HepG2 (cell line): Measurements from ENCODE around the gene SCAPER. TPM values are rescaled to one million over a fixed set of nuclear protein-coding genes. Genes with fewer than 3 reads are reported as not detected.

Experiments
- ATAC-seq: fragments of 200-7000 bp; cut with Tn5 transposase; 3 replicates; pipeline ENCODE4 v1.9.1; 2020; ENCODE audit warnings: mild to moderate bottlenecking, moderate library complexity
- BruUV-seq: library from RNA; stranded (reverse); fragments of 400-500 nt; replicated peaks from 2 replicates; lab custom pipeline; 2021; lab: Mats Ljungman, UMichigan
- CTCF ChIA-PET: fragments of 300-600 bp; formaldehyde crosslinking; extraction: SDS; loops from one replicate; lab custom pipeline; 2021; ENCODE audit warnings: low total read pairs, inconsistent platforms, low intra/inter-chr PET ratio; lab: Yijun Ruan, JAX
- POLR2A ChIA-PET: fragments of 350-600 bp; sonication (Branson Sonifier 250); formaldehyde crosslinking; loops from one replicate; lab custom pipeline; 2020; ENCODE audit warnings: antibody characterized with exemption, inconsistent platforms; lab: Yijun Ruan, JAX
- DNase-seq: peaks from one replicate; pipeline ENCODE4 v3.0.0-alpha.2; 2015; ENCODE audit warnings: low spot score
- FAIRE-seq: peaks from 3 replicates; lab custom pipeline; 2011; peaks lifted over from hg19 to GRCh38; lab: Jason Lieb, UNC
- H2AFZ ChIP-seq: one replicate; pipeline ENCODE4 v1.6.1; 2011; ENCODE audit warnings: low read length, inconsistent platforms
- H3K27ac ChIP-seq: fragments of 300-600 bp; 3 replicates; pipeline ENCODE4 v1.8.0; 2011; ENCODE audit warnings: mixed run types, mild to moderate bottlenecking, mixed read lengths, low read length, inconsistent platforms; ENCODE audit not compliant: insufficient read depth; ENCODE audit errors: extremely low read length
- H3K27me3 ChIP-seq, 2 experiments: fragments of 200-600 bp in 1 of 2; 2 replicates in 1 of 2; 3 replicates in 1 of 2; pipeline versions ENCODE4 v1.6.0 to v1.8.0; 2011; ENCODE audit warnings: low read length in 2 of 2, mild to moderate bottlenecking in 2 of 2, moderate library complexity in 2 of 2, inconsistent platforms in 1 of 2; ENCODE audit not compliant: insufficient read depth in 2 of 2, control insufficient read depth in 1 of 2
- H3K36me3 ChIP-seq, 2 experiments: fragments of 200-600 bp in 1 of 2; replicated peaks in 1 of 2; 2 replicates in 1 of 2; 3 replicates in 1 of 2; pipeline versions ENCODE4 v1.5.1 to v1.8.0; 2011; ENCODE audit warnings: low read length in 2 of 2, inconsistent platforms in 1 of 2; ENCODE audit not compliant: insufficient read depth in 2 of 2, control insufficient read depth in 1 of 2
- H3K4me1 ChIP-seq: 2 replicates; pipeline ENCODE4 v1.5.1; 2012; ENCODE audit warnings: low read length, inconsistent platforms; ENCODE audit not compliant: insufficient read depth
- H3K4me2 ChIP-seq: 2 replicates; pipeline ENCODE4 v1.6.0; 2011; ENCODE audit warnings: low read depth, low read length, inconsistent platforms
- H3K4me3 ChIP-seq, 3 experiments: fragments of 200-600 bp in 1 of 3; sonication (generic), shearing (Covaris generic) in 1 of 3; replicated peaks in 1 of 3; 2 replicates each; pipeline ENCODE4 v1.5.1; 2011 to 2016; ENCODE audit warnings: low read length in 3 of 3, inconsistent platforms in 2 of 3, low read depth in 2 of 3, mild to moderate bottlenecking in 2 of 3, control low read depth in 1 of 3, mixed read lengths in 1 of 3; ENCODE audit not compliant: insufficient read depth in 1 of 3
- H3K79me2 ChIP-seq: one replicate; pipeline ENCODE4 v1.6.1; 2011; ENCODE audit warnings: low read length, inconsistent platforms; ENCODE audit not compliant: insufficient read depth
- H3K9ac ChIP-seq: 2 replicates; pipeline ENCODE4 v1.6.0; 2011; ENCODE audit warnings: mild to moderate bottlenecking, low read depth, low read length, inconsistent platforms; ENCODE audit not compliant: insufficient read depth
- H3K9me3 ChIP-seq: 2 replicates; pipeline ENCODE4 v1.5.1; 2012; ENCODE audit warnings: mild to moderate bottlenecking, low read length
- H4K20me1 ChIP-seq: 2 replicates; pipeline ENCODE4 v1.6.0; 2011; ENCODE audit warnings: inconsistent platforms, mild to moderate bottlenecking, low read length, moderate library complexity; ENCODE audit not compliant: insufficient read depth
- ZEB1 ChIP-seq: IDR thresholded peaks from 2 replicates; pipeline ENCODE4 v1.6.1; 2012; ENCODE audit warnings: mild to moderate bottlenecking, low read depth, inconsistent platforms; ENCODE audit not compliant: insufficient replicate concordance
- WGBS: methylation state at CpG from one replicate; pipeline ENCODE4 v1.1.6; 2017; ENCODE audit warnings: low lambda C conversion rate; 5-methylcytosine and 5-hydroxymethylcytosine counted together
- in situ Hi-C: cut with HindIII; loops from 2 replicates; pipeline ENCODE4 v1.10.0; 2017; ENCODE audit warnings: low pct_unique_long_range_greater_than_20kb; ENCODE audit not compliant: extremely low pct_ligation_motif_present
- intact Hi-C: fragments of 100-400 bp; cut with micrococcal nuclease; formaldehyde crosslinking; loops from one replicate; pipeline ENCODE4 v1.10.0; 2022; ENCODE audit not compliant: unreplicated experiment
- polyA plus RNA-seq, 8 experiments: library from polyadenylated mRNA; depleted of rRNA in 3 of 8; stranded (reverse) in 7 of 8; unstranded in 1 of 8; fragments of >200 nt; fragmentation: Illumina TruSeq in 4 of 8; extraction: Trizol in 4 of 8; gene quantifications; 2 replicates each; pipeline versions ENCODE4 v1.2.1 to v1.2.3, GENCODE V29; 2011 to 2016; ENCODE audit warnings: low read depth in 4 of 8, missing spikeins in 1 of 8, mixed read lengths in 1 of 8; ENCODE audit not compliant: insufficient read depth in 1 of 8
- total RNA-seq, 5 experiments: library from RNA; depleted of rRNA; stranded (reverse); fragments of >200 nt; fragmentation: Illumina TruSeq; extraction: Trizol; gene quantifications; 2 replicates each; pipeline ENCODE4 v1.2.3, GENCODE V29; 2016; ENCODE audit warnings: low read depth in 1 of 5
- TF ChIP-seq, protein P1 (sequence below): sonication (generic); formaldehyde crosslinking; IDR thresholded peaks from 2 replicates; pipeline ENCODE4 v1.4.0; 2020; ENCODE audit warnings: missing genetic modification reagents

Gene SCAPER
- total and polyA plus RNA-seq, 2 of the 13 experiments (the other 11 are each of a cell fraction or from before 2014, with no cell fraction given), result 4.3 to 10.5 TPM

- in situ Hi-C loops, result no loop called here
- Histone ChIP-seq H3K79me2 (peaks cover 31% of the 10 kb centered on the region), H3K27me3 (no peaks in the 10 kb centered on the region; a peak in 1 of 5 replicates), H3K4me3 (no peak overlapping the region), H3K9me3 (no peaks in the 10 kb centered on the region), H2AFZ (no peak overlapping the region), H4K20me1 (peaks cover 8% of the 10 kb centered on the region; the same call in 1 of the 2 replicates), H3K36me3 (peaks cover 6 to 24% of the 10 kb centered on the region in 2 experiments; a peak in 4 of 5 replicates), H3K9ac (no peak overlapping the region), H3K4me1 (peaks cover 27% of the 10 kb centered on the region), H3K27ac (no peak overlapping the region), H3K4me2 (no peak overlapping the region)
- ATAC-seq, result no peak
- FAIRE-seq, result no peak
- BruUV-seq, result no TSS peak
- intact Hi-C loops, result no loop called here
- TF ChIP-seq ZEB1, result no peak
- TF ChIP-seq, protein P1, sequence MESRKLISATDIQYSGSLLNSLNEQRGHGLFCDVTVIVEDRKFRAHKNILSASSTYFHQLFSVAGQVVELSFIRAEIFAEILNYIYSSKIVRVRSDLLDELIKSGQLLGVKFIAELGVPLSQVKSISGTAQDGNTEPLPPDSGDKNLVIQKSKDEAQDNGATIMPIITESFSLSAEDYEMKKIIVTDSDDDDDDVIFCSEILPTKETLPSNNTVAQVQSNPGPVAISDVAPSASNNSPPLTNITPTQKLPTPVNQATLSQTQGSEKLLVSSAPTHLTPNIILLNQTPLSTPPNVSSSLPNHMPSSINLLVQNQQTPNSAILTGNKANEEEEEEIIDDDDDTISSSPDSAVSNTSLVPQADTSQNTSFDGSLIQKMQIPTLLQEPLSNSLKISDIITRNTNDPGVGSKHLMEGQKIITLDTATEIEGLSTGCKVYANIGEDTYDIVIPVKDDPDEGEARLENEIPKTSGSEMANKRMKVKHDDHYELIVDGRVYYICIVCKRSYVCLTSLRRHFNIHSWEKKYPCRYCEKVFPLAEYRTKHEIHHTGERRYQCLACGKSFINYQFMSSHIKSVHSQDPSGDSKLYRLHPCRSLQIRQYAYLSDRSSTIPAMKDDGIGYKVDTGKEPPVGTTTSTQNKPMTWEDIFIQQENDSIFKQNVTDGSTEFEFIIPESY (CRISPR knock-in tag), result peak; percentile 75
- no peak for DNase-seq
- WGBS, result 97% methylated on average over 32 of the region's 53 CpGs
- POLR2A ChIA-PET, result no interaction called here
- CTCF ChIA-PET, result no interaction called here
Observed at GRCh38 chr15:76340198-76340802, 564.8 kb downstream of the SCAPER start.
